Sigmoid colon (tissue), 4 donors: Measurements from ENCODE around the gene MRPS16.

Experiments used
- EP300 ChIP-seq, 4 donors: sonication (generic); formaldehyde crosslinking; IDR thresholded peaks; one replicate each; pipeline ENCODE4 v1.6.1; 2017; ENCODE audit warnings: antibody characterized with exemption in 4 of 4
- POLR2A ChIP-seq, 2 donors: fragments of 450-650 bp; IDR thresholded peaks; one replicate each; pipeline ENCODE4 v1.6.1; 2016; ENCODE audit warnings: antibody characterized with exemption in 2 of 2, mild to moderate bottlenecking in 2 of 2, moderate library complexity in 2 of 2
- POLR2AphosphoS5 ChIP-seq, 4 donors: sonication (generic); formaldehyde crosslinking; IDR thresholded peaks; one replicate each; pipeline ENCODE4 v1.6.1; 2017; ENCODE audit warnings: antibody characterized with exemption in 4 of 4
- TF ChIP-seq, protein P1 (sequence below), 4 experiments: fragments of 450-650 bp in 3 of 4; fragments of 200-600 bp in 1 of 4; IDR thresholded peaks; one replicate each; pipeline ENCODE4 v1.5.1; 2016 to 2019; ENCODE audit warnings: antibody characterized with exemption in 4 of 4, mild to moderate bottlenecking in 3 of 4, moderate library complexity in 2 of 4

- TF ChIP-seq, protein P1, sequence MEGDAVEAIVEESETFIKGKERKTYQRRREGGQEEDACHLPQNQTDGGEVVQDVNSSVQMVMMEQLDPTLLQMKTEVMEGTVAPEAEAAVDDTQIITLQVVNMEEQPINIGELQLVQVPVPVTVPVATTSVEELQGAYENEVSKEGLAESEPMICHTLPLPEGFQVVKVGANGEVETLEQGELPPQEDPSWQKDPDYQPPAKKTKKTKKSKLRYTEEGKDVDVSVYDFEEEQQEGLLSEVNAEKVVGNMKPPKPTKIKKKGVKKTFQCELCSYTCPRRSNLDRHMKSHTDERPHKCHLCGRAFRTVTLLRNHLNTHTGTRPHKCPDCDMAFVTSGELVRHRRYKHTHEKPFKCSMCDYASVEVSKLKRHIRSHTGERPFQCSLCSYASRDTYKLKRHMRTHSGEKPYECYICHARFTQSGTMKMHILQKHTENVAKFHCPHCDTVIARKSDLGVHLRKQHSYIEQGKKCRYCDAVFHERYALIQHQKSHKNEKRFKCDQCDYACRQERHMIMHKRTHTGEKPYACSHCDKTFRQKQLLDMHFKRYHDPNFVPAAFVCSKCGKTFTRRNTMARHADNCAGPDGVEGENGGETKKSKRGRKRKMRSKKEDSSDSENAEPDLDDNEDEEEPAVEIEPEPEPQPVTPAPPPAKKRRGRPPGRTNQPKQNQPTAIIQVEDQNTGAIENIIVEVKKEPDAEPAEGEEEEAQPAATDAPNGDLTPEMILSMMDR (IDR thresholded peaks at IDR 0.05) = no peak
- TF ChIP-seq POLR2AphosphoS5 (IDR thresholded peaks at IDR 0.05) (no peak), POLR2A (IDR thresholded peaks at IDR 0.05) (no peak), EP300 (IDR thresholded peaks at IDR 0.05) (no peak)
Observed at GRCh38 chr10:73239908-73240307, 12.5 kb downstream of the MRPS16 start.
